Measurements from ENCODE around the gene POLG.

POLG gene

GRCh38 chr15:89359471-89360293 lies 25.1 kb upstream of the POLG start:
- H3K4me3 ChIP-seq (ENCODE audit: low read length) = no peak overlapping the region
- H3K4me1 ChIP-seq (ENCODE audit: control insufficient read depth, insufficient read depth, low read length) = peaks cover 10% of the 10 kb centered on the region
- H3K27me3 ChIP-seq (ENCODE audit: control insufficient read depth, insufficient read depth, low read length) = peaks cover 93% of the 10 kb centered on the region
- no peaks in the 10 kb centered on the region for H3K9me3 ChIP-seq (ENCODE audit: control insufficient read depth, low read length)
- H3K9ac ChIP-seq (ENCODE audit: low read length) = no peak overlapping the region
- H3K36me3 ChIP-seq (ENCODE audit: control insufficient read depth, insufficient read depth, low read length) = no peaks in the 10 kb centered on the region

DNA sequence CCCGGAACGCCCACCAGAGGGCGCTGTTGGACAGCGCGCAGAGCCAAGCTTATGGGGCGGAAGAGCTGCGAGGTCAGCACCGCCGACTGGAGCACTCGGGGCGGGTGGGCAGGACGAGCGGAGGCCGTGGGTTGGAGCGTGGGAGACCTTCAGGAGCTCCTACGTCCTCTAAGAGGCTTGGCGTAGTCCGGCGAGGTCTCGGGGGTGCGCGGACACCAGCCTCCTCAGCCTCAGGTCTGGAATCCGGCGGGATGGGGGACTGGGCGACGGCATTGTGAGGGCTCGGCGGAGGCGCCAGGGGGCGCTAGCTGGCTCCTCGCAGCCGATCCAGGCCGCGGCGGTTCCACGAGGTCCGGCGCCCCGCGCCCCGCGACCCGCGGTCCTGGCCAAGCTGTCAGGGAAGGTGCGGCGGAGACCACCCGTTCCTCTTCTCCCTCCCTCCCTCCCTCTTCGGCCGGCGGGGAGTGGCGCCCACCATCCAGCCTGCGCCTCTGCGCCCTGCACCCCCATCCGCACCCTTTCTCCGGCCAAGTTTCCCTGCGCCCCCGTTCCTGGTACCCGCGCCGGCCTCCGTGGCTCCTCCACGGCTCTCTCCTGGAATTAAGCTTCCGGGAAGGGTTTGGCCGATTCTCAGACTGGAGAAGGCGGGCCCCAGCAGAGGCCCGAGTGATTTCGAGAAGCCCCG lies 24.3 kb upstream of the POLG start:
- Histone ChIP-seq H3K27me3 (ENCODE audit: control insufficient read depth, insufficient read depth, low read length) (peaks cover 88% of the 10 kb centered on the region), H3K9ac (ENCODE audit: low read length) (no peak overlapping the region), H3K4me1 (ENCODE audit: control insufficient read depth, insufficient read depth, low read length) (peaks cover 10% of the 10 kb centered on the region), H3K36me3 (ENCODE audit: control insufficient read depth, insufficient read depth, low read length) (no peaks in the 10 kb centered on the region), H3K9me3 (ENCODE audit: control insufficient read depth, low read length) (no peaks in the 10 kb centered on the region), H3K4me3 (ENCODE audit: low read length) (no peak overlapping the region)

GRCh38 chr15:89358435-89358754 lies 23.8 kb upstream of the POLG start:
- no peak overlapping the region for H3K9ac ChIP-seq (ENCODE audit: low read length)
- no peak overlapping the region for H3K4me3 ChIP-seq (ENCODE audit: low read length)
- H3K9me3 ChIP-seq (ENCODE audit: control insufficient read depth, low read length) = no peaks in the 10 kb centered on the region
- peaks cover 10% of the 10 kb centered on the region for H3K4me1 ChIP-seq (ENCODE audit: control insufficient read depth, insufficient read depth, low read length)
- H3K36me3 ChIP-seq (ENCODE audit: control insufficient read depth, insufficient read depth, low read length) = no peaks in the 10 kb centered on the region
- peaks cover 86% of the 10 kb centered on the region for H3K27me3 ChIP-seq (ENCODE audit: control insufficient read depth, insufficient read depth, low read length)

- Histone ChIP-seq H3K4me1 (ENCODE audit: control insufficient read depth, insufficient read depth, low read length) (peaks cover 8% of the 10 kb centered on the region), H3K27me3 (ENCODE audit: control insufficient read depth, insufficient read depth, low read length) (peaks cover 78% of the 10 kb centered on the region)
Measured at GRCh38 chr15:89356634-89357298, 22.1 kb upstream of the POLG start.

GRCh38 chr15:89353991-89354390 lies 19.4 kb upstream of the POLG start:
- Histone ChIP-seq H3K36me3 (ENCODE audit: control insufficient read depth, insufficient read depth, low read length) (no peaks in the 10 kb centered on the region), H3K4me3 (ENCODE audit: low read length) (no peak overlapping the region), H3K9me3 (ENCODE audit: control insufficient read depth, low read length) (no peaks in the 10 kb centered on the region), H3K27me3 (ENCODE audit: control insufficient read depth, insufficient read depth, low read length) (peaks cover 52% of the 10 kb centered on the region), H3K4me1 (ENCODE audit: control insufficient read depth, insufficient read depth, low read length) (peaks cover 2% of the 10 kb centered on the region), H3K9ac (ENCODE audit: low read length) (no peak overlapping the region)

More at GRCh38 chr15:89356634-89357298, 22.1 kb upstream of the POLG start:
- no peaks in the 10 kb centered on the region for H3K36me3 ChIP-seq (ENCODE audit: control insufficient read depth, insufficient read depth, low read length)
- H3K9me3 ChIP-seq (ENCODE audit: control insufficient read depth, low read length) = no peaks in the 10 kb centered on the region
- no peak overlapping the region for H3K9ac ChIP-seq (ENCODE audit: low read length)
- H3K4me3 ChIP-seq (ENCODE audit: low read length) = no peak overlapping the region

- no peak overlapping the region for H3K9ac ChIP-seq (ENCODE audit: low read length)
- H3K27me3 ChIP-seq (ENCODE audit: control insufficient read depth, insufficient read depth, low read length) = peaks cover 43% of the 10 kb centered on the region
- H3K36me3 ChIP-seq (ENCODE audit: control insufficient read depth, insufficient read depth, low read length) = no peaks in the 10 kb centered on the region
Measured at GRCh38 chr15:89352476-89352875, 17.9 kb upstream of the POLG start.

DNA sequence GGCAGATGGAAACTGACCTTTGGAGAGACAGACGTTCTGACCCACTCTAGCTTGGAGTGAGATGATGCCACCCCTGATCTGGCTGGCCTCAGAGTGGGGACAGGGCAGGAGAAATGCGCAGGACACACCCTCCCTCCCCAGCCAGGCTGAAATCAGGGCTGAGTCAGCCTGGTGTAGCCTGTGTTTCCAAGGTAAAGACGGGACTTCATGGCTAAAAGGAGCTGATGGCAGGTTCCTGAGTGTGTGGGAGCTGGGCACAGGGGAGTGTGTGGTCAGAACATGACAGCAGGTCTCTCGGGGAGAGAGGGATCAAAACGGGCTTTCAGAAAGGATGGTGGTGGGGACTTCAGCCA lies 14.6 kb upstream of the POLG start:
- Histone ChIP-seq H3K4me1 (ENCODE audit: control insufficient read depth, insufficient read depth, low read length) (no peaks in the 10 kb centered on the region), H3K9me3 (ENCODE audit: control insufficient read depth, low read length) (no peaks in the 10 kb centered on the region), H3K27me3 (ENCODE audit: control insufficient read depth, insufficient read depth, low read length) (peaks cover 36% of the 10 kb centered on the region), H3K36me3 (ENCODE audit: control insufficient read depth, insufficient read depth, low read length) (no peaks in the 10 kb centered on the region), H3K4me3 (ENCODE audit: low read length) (no peak overlapping the region), H3K9ac (ENCODE audit: low read length) (no peak overlapping the region)

More at GRCh38 chr15:89352476-89352875, 17.9 kb upstream of the POLG start:
- Histone ChIP-seq H3K4me3 (ENCODE audit: low read length) (no peak overlapping the region), H3K4me1 (ENCODE audit: control insufficient read depth, insufficient read depth, low read length) (no peaks in the 10 kb centered on the region), H3K9me3 (ENCODE audit: control insufficient read depth, low read length) (no peaks in the 10 kb centered on the region)

- peaks cover 22% of the 10 kb centered on the region for H3K27me3 ChIP-seq (ENCODE audit: control insufficient read depth, insufficient read depth, low read length)
- no peaks in the 10 kb centered on the region for H3K36me3 ChIP-seq (ENCODE audit: control insufficient read depth, insufficient read depth, low read length)
- no peak overlapping the region for H3K9ac ChIP-seq (ENCODE audit: low read length)
- no peaks in the 10 kb centered on the region for H3K4me1 ChIP-seq (ENCODE audit: control insufficient read depth, insufficient read depth, low read length)
- H3K9me3 ChIP-seq (ENCODE audit: control insufficient read depth, low read length) = no peaks in the 10 kb centered on the region
- H3K4me3 ChIP-seq (ENCODE audit: low read length) = no peak overlapping the region
Measured at GRCh38 chr15:89346516-89347231, 12.1 kb upstream of the POLG start.

DNA sequence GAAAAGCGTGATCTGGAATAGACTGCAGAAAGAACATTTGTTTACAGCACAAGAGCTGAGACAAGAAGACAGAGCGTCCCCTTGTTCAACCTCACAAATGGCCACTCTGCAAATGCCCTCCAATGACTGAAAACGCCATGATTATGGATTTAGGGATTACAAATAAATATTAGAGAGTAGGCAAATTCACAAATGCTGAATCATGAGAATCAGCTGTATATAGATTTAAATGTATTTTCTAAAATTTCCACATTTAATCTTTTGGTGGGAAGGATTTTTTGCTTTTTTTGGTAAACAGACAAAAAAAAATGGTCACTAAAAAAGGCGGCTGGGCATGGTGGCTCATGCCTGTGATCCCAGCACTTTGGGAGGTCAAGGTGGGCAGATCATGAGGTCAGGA lies 10.6 kb upstream of the POLG start:
- Histone ChIP-seq H3K4me3 (ENCODE audit: low read length) (no peak overlapping the region), H3K9ac (ENCODE audit: low read length) (no peak overlapping the region), H3K36me3 (ENCODE audit: control insufficient read depth, insufficient read depth, low read length) (no peaks in the 10 kb centered on the region), H3K27me3 (ENCODE audit: control insufficient read depth, insufficient read depth, low read length) (peaks cover 22% of the 10 kb centered on the region), H3K4me1 (ENCODE audit: control insufficient read depth, insufficient read depth, low read length) (no peaks in the 10 kb centered on the region), H3K9me3 (ENCODE audit: control insufficient read depth, low read length) (no peaks in the 10 kb centered on the region)

- Histone ChIP-seq H3K27me3 (ENCODE audit: control insufficient read depth, insufficient read depth, low read length) (peaks cover 18% of the 10 kb centered on the region), H3K9me3 (ENCODE audit: control insufficient read depth, low read length) (no peaks in the 10 kb centered on the region)
Measured at GRCh38 chr15:89342840-89343239, 8.2 kb upstream of the POLG start.

GRCh38 chr15:89341316-89342005 lies 6.8 kb upstream of the POLG start:
- H3K36me3 ChIP-seq (ENCODE audit: control insufficient read depth, insufficient read depth, low read length) = no peaks in the 10 kb centered on the region
- H3K9me3 ChIP-seq (ENCODE audit: control insufficient read depth, low read length) = no peaks in the 10 kb centered on the region

More at GRCh38 chr15:89342840-89343239, 8.2 kb upstream of the POLG start:
- H3K4me3 ChIP-seq (ENCODE audit: low read length) = no peak overlapping the region
- no peaks in the 10 kb centered on the region for H3K36me3 ChIP-seq (ENCODE audit: control insufficient read depth, insufficient read depth, low read length)
- no peak overlapping the region for H3K9ac ChIP-seq (ENCODE audit: low read length)
- no peaks in the 10 kb centered on the region for H3K4me1 ChIP-seq (ENCODE audit: control insufficient read depth, insufficient read depth, low read length)

More at GRCh38 chr15:89341316-89342005, 6.8 kb upstream of the POLG start:
- no peaks in the 10 kb centered on the region for H3K4me1 ChIP-seq (ENCODE audit: control insufficient read depth, insufficient read depth, low read length)
- H3K9ac ChIP-seq (ENCODE audit: low read length) = no peak overlapping the region
- peaks cover 7% of the 10 kb centered on the region for H3K27me3 ChIP-seq (ENCODE audit: control insufficient read depth, insufficient read depth, low read length)
- H3K4me3 ChIP-seq (ENCODE audit: low read length) = no peak overlapping the region

All from mucosa of stomach (tissue), 1 donor.